Measurements from ENCODE around the gene ZNF804A. TPM values are rescaled to one million over a fixed set of nuclear protein-coding genes. Genes with fewer than 3 reads are reported as not detected.

ZNF804A gene
- total and polyA plus RNA-seq, 2 of the 8 experiments (the other 6 are each of a cell fraction or from before 2014, with no cell fraction given): 0.02 TPM; not detected in 1

GRCh38 chr2:184756161-184756560 lies 157.8 kb downstream of the ZNF804A start:
- H3K56ac ChIP-seq (replicated peaks; ENCODE audit: insufficient read length, low read depth, low read length): no peak overlapping the region
- no peak overlapping the region for H3K27ac ChIP-seq (ENCODE audit: low read depth, low read length)
- H2BK15ac ChIP-seq (ENCODE audit: low read length): no peak overlapping the region
- H3K36me3 ChIP-seq (ENCODE audit: control insufficient read depth in 2 of 4, insufficient read depth in 4 of 4, low read length in 3 of 4): no peaks in the 10 kb centered on the region
- H3K9me3 ChIP-seq (ENCODE audit: insufficient read depth in 2 of 2, low read depth in 1 of 2, low read length in 1 of 2): no peaks in the 10 kb centered on the region
- H3K4me2 ChIP-seq (ENCODE audit: insufficient read depth in 1 of 2, low read depth in 2 of 2, low read length in 2 of 2): no peak overlapping the region
- FAIRE-seq (no peak), DNase-seq (ENCODE audit: low read depth in 1 of 2, low spot score in 2 of 2) (no peak)
- H3K79me2 ChIP-seq (ENCODE audit: control insufficient read depth in 1 of 2, insufficient read depth in 2 of 2, low read length in 2 of 2): no peaks in the 10 kb centered on the region
- ChIA-PET POLR2A (ENCODE audit: partially characterized antibody) (no interaction called here), CTCF (ENCODE audit: partially characterized antibody) (no interaction called here)
- no peak overlapping the region for H2BK12ac ChIP-seq (ENCODE audit: low read depth, low read length)
- H2AK5ac ChIP-seq (ENCODE audit: low read depth, low read length): no peak overlapping the region
- H3K23me2 ChIP-seq (ENCODE audit: low read depth, low read length): no peaks in the 10 kb centered on the region
- H3K4me1 ChIP-seq (replicated peaks in 1 of 4; ENCODE audit: control insufficient read depth in 3 of 4, insufficient read depth in 4 of 4, low read length in 3 of 4): no peaks in the 10 kb centered on the region
- 92% methylated on average over 1 of the region's 1 CpG; no CpG with 5 or more reads in 1 of the 2 experiments for WGBS, 2 experiments (ENCODE audit: extremely low coverage in 1 of 2, insufficient coverage in 1 of 2, insufficient read length in 1 of 2, insufficient replicate concordance in 2 of 2, low coverage in 1 of 2, low lambda C conversion rate in 2 of 2, missing lambda C conversion rate in 1 of 2)
- no peak overlapping the region for H3K4me3 ChIP-seq (ENCODE audit: extremely low read depth in 1 of 4, insufficient read depth in 2 of 4, low read depth in 3 of 4, low read length in 4 of 4)
- no peaks in the 10 kb centered on the region for H3K79me1 ChIP-seq (ENCODE audit: low read depth, low read length)
- H3K14ac ChIP-seq (ENCODE audit: insufficient read length): no peak overlapping the region
- H4K8ac ChIP-seq (ENCODE audit: extremely low read depth, insufficient read depth, low read length): no peak overlapping the region
- H3K4ac ChIP-seq (replicated peaks; ENCODE audit: insufficient read length, low read depth, low read length): no peak overlapping the region
- H4K5ac ChIP-seq (ENCODE audit: insufficient read length, low read depth, low read length): no peak overlapping the region
- no peak overlapping the region for H2BK5ac ChIP-seq (ENCODE audit: low read depth, low read length)
- H2AFZ ChIP-seq (ENCODE audit: low read length): no peak overlapping the region
- no peaks in the 10 kb centered on the region for H3K27me3 ChIP-seq (replicated peaks in 1 of 4; ENCODE audit: control insufficient read depth in 3 of 4, extremely low read depth in 1 of 4, insufficient read depth in 3 of 4, low read length in 3 of 4)
- H3K18ac ChIP-seq (ENCODE audit: extremely low read depth, low read length): no peak overlapping the region
- no peak overlapping the region for H3K23ac ChIP-seq (ENCODE audit: insufficient read length)
- no peaks in the 10 kb centered on the region for H4K20me1 ChIP-seq (replicated peaks in 1 of 2; ENCODE audit: control insufficient read depth in 1 of 2, insufficient read depth in 2 of 2, low read length in 2 of 2)
- H2BK20ac ChIP-seq (ENCODE audit: low read length): no peak overlapping the region
- H2BK120ac ChIP-seq (replicated peaks; ENCODE audit: low read depth, low read length): no peak overlapping the region
- H4K91ac ChIP-seq (replicated peaks; ENCODE audit: insufficient read length, low read length): no peak overlapping the region
- no peak overlapping the region for H3K9ac ChIP-seq (replicated peaks in 1 of 4; ENCODE audit: extremely low read depth in 1 of 4, low read depth in 3 of 4, low read length in 3 of 4)
- no peak for TF ChIP-seq RBBP5 (IDR thresholded peaks at IDR 0.05; ENCODE audit: borderline replicate concordance, low read depth, low read length)
- TF ChIP-seq FOSL1 (IDR thresholded peaks at IDR 0.05; ENCODE audit: insufficient read depth, low read depth, low read length): no peak
- no peak for TF ChIP-seq NANOG (IDR thresholded peaks at IDR 0.05; ENCODE audit: insufficient read depth, low read depth, low read length, poor library complexity, severe bottlenecking)
- TF ChIP-seq HDAC2 (IDR thresholded peaks at IDR 0.05; ENCODE audit: borderline replicate concordance in 1 of 2, low read depth in 2 of 2, low read length in 2 of 2): no peak
- TF ChIP-seq YY1 (IDR thresholded peaks at IDR 0.05; ENCODE audit: low read depth, low read length): no peak
- no peak for TF ChIP-seq SIRT6 (IDR thresholded peaks at IDR 0.05; ENCODE audit: low read length)
- TF ChIP-seq CEBPB (IDR thresholded peaks at IDR 0.05; ENCODE audit: low read depth, low read length): no peak
- TF ChIP-seq TAF7 (optimal IDR thresholded peaks at IDR 0.05; ENCODE audit: borderline replicate concordance, low read depth, low read length): no peak
- no peak for TF ChIP-seq NRF1 (IDR thresholded peaks at IDR 0.05; ENCODE audit: low read depth, low read length)
- TF ChIP-seq E2F6 (IDR thresholded peaks at IDR 0.05): no peak
- no peak for TF ChIP-seq EZH2 (IDR thresholded peaks at IDR 0.05; ENCODE audit: low read depth, low read length, severe bottlenecking)
- no peak for TF ChIP-seq EP300 (IDR thresholded peaks at IDR 0.05; ENCODE audit: borderline replicate concordance in 1 of 2, low read depth in 2 of 2, low read length in 2 of 2)
- TF ChIP-seq SRF (IDR thresholded peaks at IDR 0.05; ENCODE audit: low read depth, low read length): no peak

All from H1 (cell line).